Hepatocyte (in vitro differentiated cells): ENCODE results near the gene RABGAP1. TPM values are rescaled to one million over a fixed set of nuclear protein-coding genes. Genes with fewer than 3 reads are reported as not detected.

Experiments used
- DNase-seq: peaks from one replicate; pipeline ENCODE4 v3.0.0-alpha.2; 2016; ENCODE audit warnings: low spot score
- H2AFZ ChIP-seq: fragments of 200-600 bp; sonication (generic); 2 replicates; pipeline ENCODE4 v1.6.0; 2016; ENCODE audit warnings: antibody characterized with exemption, mild to moderate bottlenecking
- H3K27ac ChIP-seq: fragments of 200-600 bp; sonication (generic); 2 replicates; pipeline ENCODE4 v1.5.1; 2016; ENCODE audit warnings: mild to moderate bottlenecking
- H3K27me3 ChIP-seq: fragments of 200-600 bp; sonication (generic); 2 replicates; pipeline ENCODE4 v1.6.1; 2016
- H3K36me3 ChIP-seq: fragments of 200-600 bp; sonication (generic); replicated peaks from 2 replicates; pipeline ENCODE4 v1.5.1; 2016; ENCODE audit warnings: low read depth; ENCODE audit not compliant: insufficient read depth
- H3K4me1 ChIP-seq: fragments of 200-600 bp; sonication (generic); 2 replicates; pipeline ENCODE4 v1.5.1; 2016; ENCODE audit warnings: mild to moderate bottlenecking, moderate library complexity; ENCODE audit not compliant: insufficient read depth
- H3K4me2 ChIP-seq: fragments of 200-600 bp; sonication (generic); 2 replicates; pipeline ENCODE4 v1.6.0; 2016
- H3K4me3 ChIP-seq: fragments of 200-600 bp; sonication (generic); 2 replicates; pipeline ENCODE4 v1.5.1; 2016; ENCODE audit warnings: mild to moderate bottlenecking
- H3K79me2 ChIP-seq: fragments of 200-600 bp; sonication (generic); 2 replicates; pipeline ENCODE4 v1.6.0; 2017; ENCODE audit warnings: mild to moderate bottlenecking
- H3K9me2 ChIP-seq: fragments of 200-600 bp; sonication (generic); replicated peaks from 2 replicates; pipeline ENCODE4 v1.6.0; 2017; ENCODE audit warnings: mild to moderate bottlenecking; ENCODE audit not compliant: insufficient read depth
- H3K9me3 ChIP-seq: fragments of 200-600 bp; sonication (generic); 2 replicates; pipeline ENCODE4 v1.5.1; 2016; ENCODE audit warnings: low read depth, mild to moderate bottlenecking
- H4K20me1 ChIP-seq: fragments of 200-600 bp; sonication (generic); 2 replicates; pipeline ENCODE4 v1.6.0; 2016; ENCODE audit warnings: mild to moderate bottlenecking; ENCODE audit not compliant: insufficient read depth, poor library complexity, severe bottlenecking
- EZH2 ChIP-seq: fragments of 200-600 bp; sonication (generic); IDR thresholded peaks from 2 replicates; pipeline ENCODE4 v1.6.1; 2016; ENCODE audit warnings: antibody characterized with exemption, mild to moderate bottlenecking, borderline replicate concordance
- EZH2phosphoT487 ChIP-seq: fragments of 200-600 bp; sonication (generic); IDR thresholded peaks from one replicate; pipeline ENCODE4 v1.6.1; 2018; ENCODE audit warnings: antibody characterized with exemption, mild to moderate bottlenecking, low read depth, moderate library complexity; ENCODE audit not compliant: unreplicated experiment, severe bottlenecking
- WGBS: methylation state at CpG from one replicate; pipeline ENCODE4 v1.1.6; 2016; ENCODE audit warnings: low lambda C conversion rate; ENCODE audit errors: missing lambda C conversion rate; 5-methylcytosine and 5-hydroxymethylcytosine counted together
- microRNA counts: library from miRNA; unstranded; fragments of <30 nt; microRNA quantifications from one replicate; lab custom pipeline; 2017
- polyA plus RNA-seq: library from polyadenylated mRNA; unstranded; fragments of >200 nt; fragmentation: Nextera tagmentation; extraction: Ambion mirVana; gene quantifications from 2 replicates; pipeline ENCODE4 v1.2.1, GENCODE V29; 2016
- small RNA-seq: library from RNA; depleted of rRNA; stranded (forward); fragments of <200 nt; gene quantifications from one replicate; pipeline ENCODE3, GENCODE V24; 2014
- total RNA-seq: library from RNA; depleted of rRNA; stranded (reverse); fragments of >200 nt; gene quantifications from 2 replicates; pipeline ENCODE4 v1.2.3, GENCODE V29; 2014
- TF ChIP-seq, protein P1 (sequence below): fragments of 200-600 bp; sonication (generic); IDR thresholded peaks from 2 replicates; pipeline ENCODE4 v1.5.1; 2016; ENCODE audit warnings: antibody characterized with exemption, mild to moderate bottlenecking; ENCODE audit not compliant: poor library complexity

The RABGAP1 gene
- total and polyA plus RNA-seq, 2 experiments from 2014 or later: 26.8 to 58.4 TPM

DNA sequence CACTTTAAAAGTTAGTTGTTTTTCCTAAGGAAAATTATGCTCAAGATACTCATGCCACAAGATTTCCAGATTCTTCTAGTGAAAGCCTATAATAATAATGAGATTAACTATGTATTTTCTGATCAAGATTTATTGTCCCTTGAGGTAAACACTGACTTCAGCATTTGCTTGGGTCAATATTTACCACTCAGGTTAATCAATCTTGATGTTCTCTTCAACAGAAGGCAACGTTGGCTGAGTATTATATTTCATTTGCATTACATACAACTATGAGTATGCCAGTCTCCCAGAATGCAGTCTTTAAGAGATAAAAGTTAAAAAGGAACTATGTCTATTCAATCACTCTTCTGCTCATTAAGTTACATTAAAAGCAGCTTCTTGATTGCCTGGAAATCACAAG is 208.2 kb downstream of the RABGAP1 start:
- Histone ChIP-seq H3K4me3 (no peak overlapping the region), H3K27ac (no peak overlapping the region), H3K79me2 (no peaks in the 10 kb centered on the region), H3K4me2 (no peak overlapping the region), H3K36me3 (no peaks in the 10 kb centered on the region), H4K20me1 (no peaks in the 10 kb centered on the region), H3K9me3 (peaks cover 4% of the 10 kb centered on the region), H2AFZ (no peak overlapping the region), H3K9me2 (no peaks in the 10 kb centered on the region), H3K27me3 (no peaks in the 10 kb centered on the region), H3K4me1 (no peaks in the 10 kb centered on the region)
- TF ChIP-seq, protein P1, sequence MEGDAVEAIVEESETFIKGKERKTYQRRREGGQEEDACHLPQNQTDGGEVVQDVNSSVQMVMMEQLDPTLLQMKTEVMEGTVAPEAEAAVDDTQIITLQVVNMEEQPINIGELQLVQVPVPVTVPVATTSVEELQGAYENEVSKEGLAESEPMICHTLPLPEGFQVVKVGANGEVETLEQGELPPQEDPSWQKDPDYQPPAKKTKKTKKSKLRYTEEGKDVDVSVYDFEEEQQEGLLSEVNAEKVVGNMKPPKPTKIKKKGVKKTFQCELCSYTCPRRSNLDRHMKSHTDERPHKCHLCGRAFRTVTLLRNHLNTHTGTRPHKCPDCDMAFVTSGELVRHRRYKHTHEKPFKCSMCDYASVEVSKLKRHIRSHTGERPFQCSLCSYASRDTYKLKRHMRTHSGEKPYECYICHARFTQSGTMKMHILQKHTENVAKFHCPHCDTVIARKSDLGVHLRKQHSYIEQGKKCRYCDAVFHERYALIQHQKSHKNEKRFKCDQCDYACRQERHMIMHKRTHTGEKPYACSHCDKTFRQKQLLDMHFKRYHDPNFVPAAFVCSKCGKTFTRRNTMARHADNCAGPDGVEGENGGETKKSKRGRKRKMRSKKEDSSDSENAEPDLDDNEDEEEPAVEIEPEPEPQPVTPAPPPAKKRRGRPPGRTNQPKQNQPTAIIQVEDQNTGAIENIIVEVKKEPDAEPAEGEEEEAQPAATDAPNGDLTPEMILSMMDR: no peak
- TF ChIP-seq EZH2 (no peak), EZH2phosphoT487 (no peak)
- 21% methylated on average over 1 of the region's 1 CpG for WGBS
- no peak for DNase-seq

DNA sequence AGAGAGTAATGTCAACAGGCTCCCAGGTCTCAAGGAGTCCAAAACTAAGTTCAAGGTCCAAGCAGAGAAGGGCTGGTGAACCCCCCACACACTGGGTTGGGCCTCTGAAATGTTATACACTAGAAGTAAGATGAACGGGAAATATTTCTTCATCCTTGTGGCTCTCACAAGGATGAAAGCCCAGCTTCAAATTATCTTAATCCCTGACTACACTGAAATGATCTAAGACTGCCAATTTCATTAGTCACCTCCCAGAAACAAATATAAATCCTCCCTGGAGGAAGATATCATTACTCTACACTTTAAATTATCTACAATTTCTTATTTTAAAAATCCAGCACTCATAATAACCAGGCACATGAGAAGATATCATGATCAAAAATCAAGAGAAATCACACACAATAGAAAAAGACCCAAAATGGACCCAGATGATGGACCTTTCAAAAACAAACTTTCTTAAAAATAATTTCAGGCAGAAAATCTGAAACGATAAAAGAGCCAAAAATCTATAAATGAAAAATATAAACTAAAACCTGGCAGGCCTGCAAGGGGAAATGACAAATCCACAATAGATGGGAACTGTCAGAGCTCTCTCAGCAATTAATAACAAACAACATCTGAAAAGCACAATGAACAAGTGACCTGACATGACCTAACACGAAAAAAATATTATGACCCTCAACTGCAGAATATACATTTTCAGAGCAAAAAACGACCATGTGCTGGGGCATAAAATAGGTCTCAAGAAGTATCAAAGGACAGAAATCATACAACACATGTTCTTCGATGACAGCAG is 210.1 kb downstream of the RABGAP1 start:
- no peak for DNase-seq
- no peak overlapping the region for H3K4me3 ChIP-seq
- no peaks in the 10 kb centered on the region for H3K4me1 ChIP-seq
- H3K27ac ChIP-seq: no peak overlapping the region
- no peaks in the 10 kb centered on the region for H3K27me3 ChIP-seq
- H3K79me2 ChIP-seq: no peaks in the 10 kb centered on the region
- H2AFZ ChIP-seq: no peak overlapping the region
- WGBS: 88% methylated on average over 5 of the region's 5 CpGs
- no peaks in the 10 kb centered on the region for H4K20me1 ChIP-seq
- no peaks in the 10 kb centered on the region for H3K9me2 ChIP-seq
- H3K4me2 ChIP-seq: no peak overlapping the region
- no peak for TF ChIP-seq EZH2
- TF ChIP-seq, protein P1: no peak
- no peak for TF ChIP-seq EZH2phosphoT487
- H3K36me3 ChIP-seq: no peaks in the 10 kb centered on the region
- peaks cover 4% of the 10 kb centered on the region for H3K9me3 ChIP-seq

MicroRNA genes within 50 kb of the gene (microRNA counts, 767-probe panel; counts per million panel counts)
- not detected for microRNA hsa-miR-600 (lab: Ali Mortazavi, UCI)

Small RNA genes within 50 kb of the gene (small RNA-seq; reads per million reads assigned to genes)
- gene GPR21 (not detected), gene RNY1P15 (not detected)

Other genes with a start within 250 kb of the RABGAP1 start
- not detected in 2 replicates for gene OR1L4, start 217.0 kb upstream of the RABGAP1 start, total RNA-seq
- gene OR1L4, start 217.0 kb upstream of the RABGAP1 start, polyA plus RNA-seq: not detected in 2 replicates
- gene OR1L6, start 198.7 kb upstream of the RABGAP1 start, total RNA-seq: not detected in 2 replicates
- gene OR1L6, start 198.7 kb upstream of the RABGAP1 start, polyA plus RNA-seq: not detected in 2 replicates
- not detected in 2 replicates for gene OR5C1, start 152.1 kb upstream of the RABGAP1 start, total RNA-seq
- not detected in 2 replicates for gene OR5C1, start 152.1 kb upstream of the RABGAP1 start, polyA plus RNA-seq
- not detected in 2 replicates for gene OR1K1, start 140.9 kb upstream of the RABGAP1 start, total RNA-seq
- not detected in 2 replicates for gene OR1K1, start 140.9 kb upstream of the RABGAP1 start, polyA plus RNA-seq
- gene PDCL, start 112.4 kb upstream of the RABGAP1 start, total RNA-seq: 24.8 and 28.1 TPM in 2 replicates
- 11.8 and 16.1 TPM in 2 replicates for gene PDCL, start 112.4 kb upstream of the RABGAP1 start, polyA plus RNA-seq
- 42.7 and 43.7 TPM in 2 replicates for gene RC3H2, start 35.7 kb upstream of the RABGAP1 start, total RNA-seq
- 17.8 and 22.3 TPM in 2 replicates for gene RC3H2, start 35.7 kb upstream of the RABGAP1 start, polyA plus RNA-seq
- 12.0 and 13.8 TPM in 2 replicates for gene ZBTB6, start 27.7 kb upstream of the RABGAP1 start, total RNA-seq
- 1.9 and 2.4 TPM in 2 replicates for gene ZBTB6, start 27.7 kb upstream of the RABGAP1 start, polyA plus RNA-seq
- gene ZBTB26, start 9.5 kb upstream of the RABGAP1 start, total RNA-seq: 6.4 and 7.7 TPM in 2 replicates
- gene ZBTB26, start 9.5 kb upstream of the RABGAP1 start, polyA plus RNA-seq: 2.6 and 2.9 TPM in 2 replicates
- 0.50 and 2.2 TPM in 2 replicates for gene GPR21, start 92.6 kb downstream of the RABGAP1 start, total RNA-seq
- gene GPR21, start 92.6 kb downstream of the RABGAP1 start, polyA plus RNA-seq: 0.75 TPM in 1 of 2 replicates, not detected in the other